Right lobe of liver (tissue), 6 donors: Measurements from ENCODE around the gene NOTCH4. TPM values are rescaled to one million over a fixed set of nuclear protein-coding genes. Genes with fewer than 3 reads are reported as not detected.
A peak's percentile ranks its signal among the peaks of the same experiment; 100 is the strongest.

Source experiments
- ATAC-seq, 4 donors: fragments of 200-7000 bp; cut with Tn5 transposase; one replicate each; pipeline ENCODE4 v1.9.1; 2020; ENCODE audit warnings: mild to moderate bottlenecking in 4 of 4, moderate library complexity in 4 of 4
- DNase-seq, 3 donors: peaks; one replicate each; pipeline ENCODE4 v3.0.0-alpha.2; 2020
- H3K27ac ChIP-seq, 3 donors: fragments of 200-600 bp; one replicate each; pipeline ENCODE4 v1.8.0; 2022
- H3K27me3 ChIP-seq, 2 donors: fragments of 200-600 bp; one replicate each; pipeline ENCODE4 v1.8.0; 2022
- H3K36me3 ChIP-seq, 4 donors: fragments of 200-600 bp; sonication (generic) in 1 of 4; one replicate each; pipeline versions ENCODE4 v1.5.1 to v1.8.0; 2017 to 2022; ENCODE audit warnings: control low read depth in 1 of 4
- H3K4me1 ChIP-seq, 4 donors: fragments of 200-600 bp; sonication (generic) in 1 of 4; one replicate each; pipeline versions ENCODE4 v1.5.1 to v1.8.0; 2017 to 2022; ENCODE audit warnings: control low read depth in 1 of 4
- H3K4me3 ChIP-seq, 3 donors: fragments of 200-600 bp; one replicate each; pipeline ENCODE4 v1.8.0; 2022
- H3K9me3 ChIP-seq, 4 donors: fragments of 200-600 bp; sonication (generic) in 1 of 4; one replicate each; pipeline versions ENCODE4 v1.5.1 to v1.8.0; 2017 to 2022; ENCODE audit warnings: control low read depth in 1 of 4
- POLR2A ChIP-seq: fragments of 450-650 bp; IDR thresholded peaks from one replicate; pipeline ENCODE4 v1.6.1; 2017; ENCODE audit warnings: antibody characterized with exemption, mild to moderate bottlenecking
- WGBS: methylation state at CpG from one replicate; pipeline ENCODE4 v1.1.6; 2018; ENCODE audit warnings: low coverage, low lambda C conversion rate; ENCODE audit not compliant: insufficient coverage; ENCODE audit errors: missing lambda C conversion rate; 5-methylcytosine and 5-hydroxymethylcytosine counted together
- intact Hi-C, 2 donors: fragments of 100-400 bp; cut with DNase I; formaldehyde crosslinking; loops; one replicate each; pipeline versions ENCODE4 v1.11.2 to v1.14.1; 2022
- total RNA-seq, 6 experiments: library from RNA; depleted of rRNA in 2 of 6; stranded (reverse); fragments of >200 nt in 2 of 6; fragmentation: NEBNext Ultra II Directional in 3 of 6; extraction: Animal tissue kit (Norgen Biotek cat#: 25700) in 3 of 6; gene quantifications; one replicate each; pipeline versions ENCODE4 v1.1.0 to v1.2.4, GENCODE V29; 2016 to 2023
- TF ChIP-seq, protein P1 (sequence below), 4 donors: fragments of 200-600 bp in 3 of 4; fragments of 450-650 bp in 1 of 4; IDR thresholded peaks; one replicate each; pipeline versions ENCODE4 v1.5.1 to v1.8.0; 2016 to 2022; ENCODE audit warnings: antibody characterized with exemption in 4 of 4, mild to moderate bottlenecking in 2 of 4
- donor health status: DM: no; HTN: yes; CAD: no.
- donor health status: DM: no; HTN: no; CAD: no.
- donor health status: DM: no; HTN: no; CAD: no.
- donor health status: DM: no; HTN: yes; CAD: no.
- donor health status: DM: no; HTN: yes; CAD: no.

NOTCH4 gene
- total RNA-seq, 6 experiments from 2014 or later: 6.6 to 16.5 (median 8.9) TPM

GRCh38 chr6:32198345-32198696 is 25.5 kb downstream of the NOTCH4 start:
- Histone ChIP-seq H3K36me3 (no peaks in the 10 kb centered on the region), H3K9me3 (no peaks in the 10 kb centered on the region), H3K27me3 (no peaks in the 10 kb centered on the region), H3K4me1 (peaks cover 0 to 11% (median 5%) of the 10 kb centered on the region in 4 donors), H3K27ac (no peak overlapping the region), H3K4me3 (no peak overlapping the region)
- TF ChIP-seq, protein P1, sequence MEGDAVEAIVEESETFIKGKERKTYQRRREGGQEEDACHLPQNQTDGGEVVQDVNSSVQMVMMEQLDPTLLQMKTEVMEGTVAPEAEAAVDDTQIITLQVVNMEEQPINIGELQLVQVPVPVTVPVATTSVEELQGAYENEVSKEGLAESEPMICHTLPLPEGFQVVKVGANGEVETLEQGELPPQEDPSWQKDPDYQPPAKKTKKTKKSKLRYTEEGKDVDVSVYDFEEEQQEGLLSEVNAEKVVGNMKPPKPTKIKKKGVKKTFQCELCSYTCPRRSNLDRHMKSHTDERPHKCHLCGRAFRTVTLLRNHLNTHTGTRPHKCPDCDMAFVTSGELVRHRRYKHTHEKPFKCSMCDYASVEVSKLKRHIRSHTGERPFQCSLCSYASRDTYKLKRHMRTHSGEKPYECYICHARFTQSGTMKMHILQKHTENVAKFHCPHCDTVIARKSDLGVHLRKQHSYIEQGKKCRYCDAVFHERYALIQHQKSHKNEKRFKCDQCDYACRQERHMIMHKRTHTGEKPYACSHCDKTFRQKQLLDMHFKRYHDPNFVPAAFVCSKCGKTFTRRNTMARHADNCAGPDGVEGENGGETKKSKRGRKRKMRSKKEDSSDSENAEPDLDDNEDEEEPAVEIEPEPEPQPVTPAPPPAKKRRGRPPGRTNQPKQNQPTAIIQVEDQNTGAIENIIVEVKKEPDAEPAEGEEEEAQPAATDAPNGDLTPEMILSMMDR (IDR thresholded peaks at IDR 0.05): no peak
- TF ChIP-seq POLR2A: no peak
- no peak for ATAC-seq
- DNase-seq: no peak
- intact Hi-C loops: no loop called here
- WGBS: 56% methylated on average over 3 of the region's 3 CpGs

GRCh38 chr6:32196682-32197616 is 26.9 kb downstream of the NOTCH4 start:
- no peaks in the 10 kb centered on the region for H3K36me3 ChIP-seq
- TF ChIP-seq POLR2A: no peak
- TF ChIP-seq, protein P1 (IDR thresholded peaks at IDR 0.05): no peak
- no peak for DNase-seq
- peaks cover 0 to 11% (median 5%) of the 10 kb centered on the region in 4 donors for H3K4me1 ChIP-seq
- no peaks in the 10 kb centered on the region for H3K9me3 ChIP-seq
- ATAC-seq: no peak
- peak overlapping the region; percentile 97 to 99 (median 99) for H3K27ac ChIP-seq
- intact Hi-C loops: no loop called here
- 43% methylated on average over 14 of the region's 28 CpGs for WGBS
- H3K27me3 ChIP-seq: no peaks in the 10 kb centered on the region
- peak overlapping the region; percentile 58 to 87 (median 78) for H3K4me3 ChIP-seq

- Histone ChIP-seq H3K4me3 (peak overlapping the region; percentile 58 to 87 (median 78)), H3K27ac (peak overlapping the region; percentile 97 to 99 (median 99)), H3K27me3 (no peaks in the 10 kb centered on the region), H3K36me3 (no peaks in the 10 kb centered on the region), H3K9me3 (no peaks in the 10 kb centered on the region), H3K4me1 (peaks cover 0 to 11% (median 5%) of the 10 kb centered on the region in 4 donors)
- intact Hi-C loops: no loop called here
- 2% methylated on average over 22 of the region's 58 CpGs for WGBS
- ATAC-seq (peak; percentile 1 to 24 (median 9)), DNase-seq (peak; percentile 85 to 93 (median 91))
- TF ChIP-seq POLR2A: peak; percentile 99
- TF ChIP-seq, protein P1 (IDR thresholded peaks at IDR 0.05): peak in 1 of 4 donors; percentile 4
These were observed 27.8 kb downstream of the NOTCH4 start for GRCh38 chr6:32195902-32196681.

DNA sequence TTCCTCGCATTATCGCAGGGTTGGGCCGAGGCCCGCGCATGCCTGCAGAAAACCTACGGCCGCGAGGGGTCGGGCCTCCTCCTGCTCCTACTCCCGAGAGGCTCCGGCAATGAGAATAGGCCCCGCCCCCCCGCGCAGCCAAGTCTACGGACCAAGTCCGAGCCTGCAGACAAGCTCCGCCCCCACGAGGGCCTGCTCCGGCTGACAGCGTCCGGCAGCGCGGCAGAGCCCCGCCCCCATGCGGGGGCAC is 28.3 kb downstream of the NOTCH4 start:
- intact Hi-C loops: no loop called here
- WGBS: 0% methylated on average over 6 of the region's 25 CpGs
- Histone ChIP-seq H3K4me1 (peaks cover 0 to 15% (median 7%) of the 10 kb centered on the region in 4 donors), H3K36me3 (no peaks in the 10 kb centered on the region), H3K27ac (peak overlapping the region in 2 of 3 donors; percentile 75 to 97), H3K27me3 (no peaks in the 10 kb centered on the region), H3K9me3 (no peaks in the 10 kb centered on the region), H3K4me3 (peak overlapping the region in 2 of 3 donors; percentile 78 to 87)
- TF ChIP-seq, protein P1 (IDR thresholded peaks at IDR 0.05): peak; percentile 56 to 64 (median 58)
- no peak for TF ChIP-seq POLR2A
- DNase-seq (peak; percentile 100), ATAC-seq (peak; percentile 81 to 91 (median 90))
